ENCODE data around the gene ZFR2. TPM values are rescaled to one million over a fixed set of nuclear protein-coding genes. Genes with fewer than 3 reads are reported as not detected.

Gene ZFR2
- total and polyA plus RNA-seq, 9 donors: under 0.01 to 0.23 (median 0.09) TPM; not detected in 2

- 78% methylated on average over 12 of the region's 12 CpGs for WGBS (ENCODE audit: insufficient coverage)
- peaks cover 4% of the 10 kb centered on the region for H3K36me3 ChIP-seq (ENCODE audit: control insufficient read depth, insufficient read depth, low read length)
- H3K9me3 ChIP-seq (replicated peaks; ENCODE audit: control insufficient read depth, low read depth, low read length): no peaks in the 10 kb centered on the region
- no peak for DNase-seq
- no peaks in the 10 kb centered on the region for H3K27me3 ChIP-seq (ENCODE audit: control insufficient read depth, insufficient read depth, low read length)
- no peak overlapping the region for H3K4me3 ChIP-seq (ENCODE audit: low read length)
- no peaks in the 10 kb centered on the region for H3K4me1 ChIP-seq (ENCODE audit: control insufficient read depth, insufficient read depth, low read length)
- H3K27ac ChIP-seq (ENCODE audit: low read length): no peak overlapping the region
These were observed 94.9 kb downstream of the ZFR2 start for GRCh38 chr19:3773814-3774515.

- H3K27me3 ChIP-seq (ENCODE audit: control insufficient read depth, insufficient read depth, low read length): no peaks in the 10 kb centered on the region
- WGBS (ENCODE audit: insufficient coverage): 25% methylated on average over 10 of the region's 23 CpGs
- peaks cover 18% of the 10 kb centered on the region for H3K36me3 ChIP-seq (ENCODE audit: control insufficient read depth, insufficient read depth, low read length)
- DNase-seq: no peak
- no peaks in the 10 kb centered on the region for H3K9me3 ChIP-seq (replicated peaks; ENCODE audit: control insufficient read depth, low read depth, low read length)
- H3K4me3 ChIP-seq (ENCODE audit: low read length): no peak within 1 kb of the TSS
- no peaks in the 10 kb centered on the region for H3K4me1 ChIP-seq (ENCODE audit: control insufficient read depth, insufficient read depth, low read length)
- H3K27ac ChIP-seq (ENCODE audit: low read length): no peak within 1 kb of the TSS
These were observed 96.9 kb downstream of the ZFR2 start, which contains the start of gene RAX2 for GRCh38 chr19:3771906-3772455. RAX2 (minus strand) TSS chr19:3772228; CDS start chr19:3771742, 486 bp downstream.

- no peak overlapping the region for H3K4me3 ChIP-seq (ENCODE audit: low read length)
- H3K27me3 ChIP-seq (ENCODE audit: control insufficient read depth, insufficient read depth, low read length): no peaks in the 10 kb centered on the region
- WGBS (ENCODE audit: insufficient coverage): 65% methylated on average over 19 of the region's 35 CpGs
- H3K9me3 ChIP-seq (replicated peaks; ENCODE audit: control insufficient read depth, low read depth, low read length): no peaks in the 10 kb centered on the region
- no peak overlapping the region for H3K27ac ChIP-seq (ENCODE audit: low read length)
- DNase-seq: no peak
- H3K4me1 ChIP-seq (ENCODE audit: control insufficient read depth, insufficient read depth, low read length): no peaks in the 10 kb centered on the region
- H3K36me3 ChIP-seq (ENCODE audit: control insufficient read depth, insufficient read depth, low read length): peaks cover 25% of the 10 kb centered on the region
These were observed 97.6 kb downstream of the ZFR2 start for GRCh38 chr19:3771000-3771905.

- Histone ChIP-seq H3K36me3 (ENCODE audit: control insufficient read depth, insufficient read depth, low read length) (peaks cover 26% of the 10 kb centered on the region), H3K27me3 (ENCODE audit: control insufficient read depth, insufficient read depth, low read length) (no peaks in the 10 kb centered on the region), H3K27ac (ENCODE audit: low read length) (no peak overlapping the region), H3K4me3 (ENCODE audit: low read length) (no peak overlapping the region), H3K9me3 (replicated peaks; ENCODE audit: control insufficient read depth, low read depth, low read length) (no peaks in the 10 kb centered on the region), H3K4me1 (ENCODE audit: control insufficient read depth, insufficient read depth, low read length) (no peaks in the 10 kb centered on the region)
- 43% methylated on average over 41 of the region's 53 CpGs for WGBS (ENCODE audit: insufficient coverage)
- DNase-seq: no peak
These were observed 98.5 kb downstream of the ZFR2 start for GRCh38 chr19:3770136-3770999.

- Histone ChIP-seq H3K4me1 (ENCODE audit: control insufficient read depth, insufficient read depth, low read length) (no peaks in the 10 kb centered on the region), H3K4me3 (ENCODE audit: low read length) (no peak overlapping the region), H3K9me3 (replicated peaks; ENCODE audit: control insufficient read depth, low read depth, low read length) (no peaks in the 10 kb centered on the region), H3K27ac (ENCODE audit: low read length) (no peak overlapping the region), H3K36me3 (ENCODE audit: control insufficient read depth, insufficient read depth, low read length) (peaks cover 30% of the 10 kb centered on the region), H3K27me3 (ENCODE audit: control insufficient read depth, insufficient read depth, low read length) (no peaks in the 10 kb centered on the region)
- DNase-seq: no peak
- WGBS (ENCODE audit: insufficient coverage): 82% methylated on average over 13 of the region's 17 CpGs
These were observed 99.3 kb downstream of the ZFR2 start for GRCh38 chr19:3769494-3769893.

GRCh38 chr19:3768748-3769099 lies 100.1 kb downstream of the ZFR2 start:
- WGBS (ENCODE audit: insufficient coverage): 87% methylated on average over 7 of the region's 7 CpGs
- H3K9me3 ChIP-seq (replicated peaks; ENCODE audit: control insufficient read depth, low read depth, low read length): no peaks in the 10 kb centered on the region
- no peaks in the 10 kb centered on the region for H3K27me3 ChIP-seq (ENCODE audit: control insufficient read depth, insufficient read depth, low read length)
- no peaks in the 10 kb centered on the region for H3K4me1 ChIP-seq (ENCODE audit: control insufficient read depth, insufficient read depth, low read length)
- peaks cover 30% of the 10 kb centered on the region for H3K36me3 ChIP-seq (ENCODE audit: control insufficient read depth, insufficient read depth, low read length)
- DNase-seq: no peak
- H3K27ac ChIP-seq (ENCODE audit: low read length): no peak overlapping the region
- no peak overlapping the region for H3K4me3 ChIP-seq (ENCODE audit: low read length)

GRCh38 chr19:3768015-3768747 lies 100.7 kb downstream of the ZFR2 start:
- Histone ChIP-seq H3K36me3 (ENCODE audit: control insufficient read depth, insufficient read depth, low read length) (peaks cover 30% of the 10 kb centered on the region), H3K4me3 (ENCODE audit: low read length) (no peak overlapping the region), H3K4me1 (ENCODE audit: control insufficient read depth, insufficient read depth, low read length) (peaks cover 4% of the 10 kb centered on the region), H3K27ac (ENCODE audit: low read length) (no peak overlapping the region), H3K27me3 (ENCODE audit: control insufficient read depth, insufficient read depth, low read length) (no peaks in the 10 kb centered on the region), H3K9me3 (replicated peaks; ENCODE audit: control insufficient read depth, low read depth, low read length) (no peaks in the 10 kb centered on the region)
- WGBS (ENCODE audit: insufficient coverage): 88% methylated on average over 22 of the region's 25 CpGs
- DNase-seq: no peak

- no peaks in the 10 kb centered on the region for H3K9me3 ChIP-seq (replicated peaks; ENCODE audit: control insufficient read depth, low read depth, low read length)
- WGBS (ENCODE audit: insufficient coverage): 95% methylated on average over 23 of the region's 23 CpGs
- H3K4me3 ChIP-seq (ENCODE audit: low read length): no peak overlapping the region
- peaks cover 30% of the 10 kb centered on the region for H3K36me3 ChIP-seq (ENCODE audit: control insufficient read depth, insufficient read depth, low read length)
- no peak for DNase-seq
- no peak overlapping the region for H3K27ac ChIP-seq (ENCODE audit: low read length)
- H3K4me1 ChIP-seq (ENCODE audit: control insufficient read depth, insufficient read depth, low read length): peaks cover 6% of the 10 kb centered on the region
- H3K27me3 ChIP-seq (ENCODE audit: control insufficient read depth, insufficient read depth, low read length): no peaks in the 10 kb centered on the region
These were observed 101.8 kb downstream of the ZFR2 start for GRCh38 chr19:3767050-3767449.

GRCh38 chr19:3766520-3766919 lies 102.3 kb downstream of the ZFR2 start:
- Histone ChIP-seq H3K4me1 (ENCODE audit: control insufficient read depth, insufficient read depth, low read length) (peaks cover 10% of the 10 kb centered on the region), H3K9me3 (replicated peaks; ENCODE audit: control insufficient read depth, low read depth, low read length) (no peaks in the 10 kb centered on the region), H3K4me3 (ENCODE audit: low read length) (no peak overlapping the region), H3K27ac (ENCODE audit: low read length) (no peak overlapping the region), H3K27me3 (ENCODE audit: control insufficient read depth, insufficient read depth, low read length) (no peaks in the 10 kb centered on the region), H3K36me3 (ENCODE audit: control insufficient read depth, insufficient read depth, low read length) (peaks cover 30% of the 10 kb centered on the region)
- no peak for DNase-seq
- WGBS (ENCODE audit: insufficient coverage): 87% methylated on average over 7 of the region's 7 CpGs
